T-helper 2 cell (primary cell): ENCODE measurements around the gene ZCCHC24.

Experiments
- DNase-seq, 5 experiments: peaks; one replicate each; pipeline versions ENCODE4 v3.0.0 to v3.0.0-alpha.2; 2012 to 2022

The ZCCHC24 gene

DNA sequence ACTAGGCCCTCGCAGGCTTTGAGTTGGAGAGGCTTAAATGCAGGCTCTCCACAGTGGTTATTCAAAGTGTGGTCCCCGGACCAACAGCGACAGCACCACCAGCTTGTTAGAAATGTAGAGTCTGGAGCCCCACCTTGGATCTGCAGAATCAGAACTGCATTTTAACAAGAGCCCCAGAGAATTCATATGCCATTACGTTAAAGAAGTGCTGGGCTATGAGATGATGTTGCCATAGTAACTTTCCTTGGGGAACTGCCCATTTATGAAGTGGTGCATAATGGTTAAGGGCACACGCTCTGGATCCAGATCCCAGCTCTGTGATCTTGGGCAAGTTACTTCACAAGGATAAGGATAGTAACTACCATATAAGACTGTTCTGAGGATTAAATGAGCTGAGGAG is 48.9 kb downstream of the ZCCHC24 start:
- DNase-seq = no peak

DNA sequence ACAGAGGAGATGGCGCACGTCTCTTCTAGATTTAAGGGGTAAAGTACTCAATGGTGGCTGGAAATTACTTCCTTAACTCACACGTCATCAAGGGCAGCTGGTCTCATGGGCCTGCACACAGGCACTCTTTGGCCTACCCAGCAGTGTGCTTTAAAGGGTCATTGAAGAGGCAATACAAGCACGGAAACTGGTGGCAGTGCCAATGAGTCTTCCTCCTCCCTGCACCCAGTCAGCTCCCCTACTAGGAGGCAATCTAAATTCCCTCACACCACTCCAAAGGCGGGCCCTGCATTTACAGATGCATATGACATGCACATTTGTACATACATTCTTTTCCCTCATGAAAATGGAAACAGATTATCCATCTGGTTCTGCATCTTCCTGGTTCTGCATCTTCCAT is 50.8 kb downstream of the ZCCHC24 start:
- DNase-seq = no peak

DNA sequence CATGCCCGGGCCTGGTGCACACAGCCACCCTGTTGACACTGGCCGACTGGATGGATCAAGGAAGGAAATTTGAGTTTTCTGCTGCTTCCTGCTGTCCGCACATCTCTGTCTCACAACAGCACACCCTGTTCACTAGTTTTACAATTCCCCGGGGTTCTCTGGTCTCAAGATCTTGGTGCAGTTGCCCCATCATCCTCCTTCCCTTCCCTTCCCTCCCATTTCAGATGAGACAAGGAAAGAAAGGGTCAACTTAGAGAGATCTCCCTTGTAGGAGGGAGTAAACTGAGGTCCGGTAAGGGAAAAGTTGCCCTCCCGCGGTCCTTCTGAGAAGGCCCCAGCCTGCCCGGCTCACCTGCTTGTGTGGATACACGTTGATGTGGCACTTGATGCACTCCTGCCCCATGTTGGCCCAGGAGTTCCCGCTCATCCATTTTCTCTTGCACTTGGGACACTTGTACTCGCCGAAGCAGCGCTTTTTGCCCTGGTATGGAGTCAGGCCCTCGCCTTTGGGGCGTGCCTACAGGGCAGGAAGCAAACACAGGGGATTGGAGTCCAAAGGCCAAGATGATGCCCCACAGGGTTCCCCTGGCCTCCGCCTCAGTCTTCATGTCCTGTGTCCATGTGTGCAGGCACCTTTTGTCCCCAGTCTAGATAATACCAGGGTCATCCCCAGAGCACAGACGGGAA is 51.4 kb downstream of the ZCCHC24 start:
- no peak for DNase-seq

DNA sequence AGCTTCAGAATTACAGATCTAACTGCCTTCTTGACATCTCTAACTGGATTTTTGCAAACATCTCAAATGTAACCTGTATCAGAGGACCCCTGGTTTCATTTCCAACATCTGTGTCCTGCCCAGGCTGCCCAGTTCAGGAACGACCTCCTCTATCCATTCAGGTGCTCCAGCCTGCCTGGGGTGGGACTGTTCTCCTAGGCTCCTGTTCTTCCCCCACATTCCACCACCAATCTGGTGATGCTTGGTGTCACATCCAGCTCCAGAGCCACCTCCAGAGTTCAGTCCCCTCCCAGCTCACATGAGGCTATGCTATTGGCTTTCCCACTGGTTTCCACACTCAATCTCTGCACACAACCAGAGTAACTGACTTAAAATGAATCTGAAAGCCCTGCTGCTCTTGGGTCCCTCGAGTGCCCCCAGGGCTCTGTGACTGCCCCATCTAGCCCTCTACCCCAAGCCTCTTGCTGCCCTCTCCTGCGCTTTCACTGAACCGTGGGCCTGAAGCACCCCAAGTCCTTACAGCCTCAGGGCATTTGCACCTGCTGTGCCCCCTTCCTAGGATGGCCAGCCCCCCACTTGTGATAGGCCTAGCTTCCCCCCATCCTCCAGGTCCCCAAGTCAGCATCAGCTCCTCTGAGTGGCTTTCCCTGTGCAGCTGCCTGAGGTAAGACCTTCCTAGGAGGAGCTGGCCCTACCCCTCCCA is 52.1 kb downstream of the ZCCHC24 start:
- DNase-seq = no peak

DNA sequence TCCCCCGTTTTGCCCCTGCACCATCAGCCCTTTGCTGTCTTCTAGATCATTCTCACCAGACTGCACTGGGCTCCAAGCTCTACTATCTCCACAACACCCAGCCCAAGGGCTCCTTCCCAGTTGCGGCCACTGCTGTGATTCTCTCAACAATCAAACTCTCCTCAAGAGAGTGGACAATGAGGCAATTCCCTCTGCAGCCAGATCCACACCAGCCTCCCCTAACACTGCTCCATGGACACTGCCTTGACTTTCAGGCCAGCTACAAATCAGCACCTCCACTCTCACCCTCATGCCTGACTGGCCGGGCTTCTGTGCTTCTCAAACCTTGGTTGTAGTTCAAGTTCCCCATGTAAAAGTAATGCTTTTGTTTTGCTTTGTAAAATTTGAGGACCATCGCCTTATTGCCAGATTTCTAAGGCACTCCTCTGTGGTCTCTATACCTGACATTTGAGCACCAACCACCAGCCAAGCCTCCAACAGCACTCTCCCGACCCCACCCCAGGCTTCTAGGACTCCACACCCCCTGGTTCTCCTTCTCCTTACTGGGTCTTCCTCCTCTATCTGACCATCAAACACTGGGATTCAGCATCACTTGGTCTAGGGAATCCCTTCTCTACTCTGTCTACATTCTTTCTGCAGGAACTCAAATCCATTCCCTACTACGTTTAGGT is 52.8 kb downstream of the ZCCHC24 start:
- peak in 1 of 5 experiments; percentile 1 for DNase-seq

DNA sequence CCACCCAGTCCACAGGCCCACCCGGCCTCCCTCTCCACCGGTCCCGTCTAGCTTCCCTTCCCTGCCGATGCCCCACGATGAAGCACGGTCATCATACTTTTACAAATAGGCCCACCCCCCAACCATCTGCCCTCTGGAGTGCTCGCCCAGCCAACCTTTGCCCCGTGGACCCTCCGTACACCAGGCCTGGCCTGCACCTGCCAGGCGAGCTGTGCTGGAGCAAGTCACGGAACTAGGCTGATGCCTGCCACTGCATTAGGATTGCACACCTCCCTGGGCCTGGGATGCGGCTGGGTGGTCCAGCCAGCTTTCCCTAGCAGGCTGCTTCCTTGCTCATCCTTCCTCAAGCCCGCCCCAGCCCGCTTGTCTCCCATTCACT is 53.4 kb downstream of the ZCCHC24 start:
- no peak for DNase-seq

DNA sequence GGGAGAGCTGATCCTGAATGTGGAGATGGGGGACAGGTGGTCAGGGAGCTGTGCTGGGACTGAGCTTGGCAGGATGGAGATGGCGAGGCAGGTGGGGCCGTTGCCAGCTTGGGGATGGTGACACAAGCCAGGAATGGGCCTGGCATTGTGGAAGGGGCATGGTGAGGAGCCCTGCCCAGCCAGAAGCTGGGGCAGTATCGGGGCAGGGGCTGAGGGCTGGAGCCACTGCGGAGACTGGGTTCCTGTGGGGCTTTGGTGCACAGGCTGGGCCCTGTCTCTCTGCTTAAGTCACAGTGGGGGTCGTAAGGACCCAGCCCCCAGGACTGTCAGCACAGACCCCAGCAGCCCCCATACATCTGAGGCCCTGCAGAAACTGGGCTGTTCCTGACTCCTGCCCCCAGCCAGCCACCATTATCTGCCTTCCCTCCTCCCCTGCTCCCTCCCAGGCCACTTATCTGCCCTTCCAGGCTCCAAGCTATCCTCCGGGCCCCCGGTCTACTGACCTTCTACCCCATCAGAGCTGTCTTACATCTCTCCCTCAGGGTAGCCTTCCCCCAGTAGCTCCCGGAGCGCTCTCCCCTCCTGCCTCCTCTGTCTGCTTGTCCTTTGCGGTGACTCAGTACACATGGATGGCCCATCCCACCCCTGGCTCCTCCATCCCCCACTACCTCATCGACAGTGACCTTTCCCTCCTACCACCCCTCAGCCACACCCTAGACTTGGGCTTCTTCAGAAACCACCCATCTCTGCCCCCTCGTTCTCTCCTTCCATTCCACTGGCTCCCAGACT is 54.0 kb downstream of the ZCCHC24 start:
- peak in 1 of 5 experiments; percentile 5 for DNase-seq

DNA sequence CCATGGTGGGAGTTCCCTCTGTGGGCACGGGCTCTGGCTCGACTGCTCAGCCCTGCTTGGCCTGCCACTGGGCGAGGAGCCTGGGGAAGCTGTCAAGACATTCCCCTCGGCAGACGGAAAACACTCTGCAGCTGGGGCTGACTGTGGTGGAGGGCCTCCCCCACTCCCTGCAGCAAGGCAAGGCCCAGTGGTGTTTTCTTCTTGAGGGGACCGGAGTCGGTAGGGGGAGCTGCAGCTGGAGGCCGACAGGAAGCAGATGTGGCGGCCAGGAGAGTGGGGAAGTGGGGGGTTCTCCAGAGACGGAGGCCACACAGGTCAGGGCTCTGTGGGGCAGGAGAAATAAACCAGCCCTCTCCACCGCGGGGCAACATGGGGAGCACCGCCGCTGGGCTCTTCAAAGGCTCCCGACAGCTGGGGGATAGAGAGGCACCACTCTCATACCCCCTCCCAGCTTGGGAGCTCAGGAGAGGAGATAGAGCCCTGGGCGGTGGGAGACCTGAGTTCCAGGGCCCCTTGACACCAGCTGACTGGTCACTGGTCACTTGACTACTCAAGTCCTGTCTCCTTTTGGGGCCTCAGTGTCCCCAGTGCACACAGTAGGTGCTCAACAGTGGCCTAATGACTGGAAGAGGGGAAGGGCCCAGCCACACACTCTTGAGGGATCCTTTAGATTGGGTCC is 54.7 kb downstream of the ZCCHC24 start:
- peak in 1 of 5 experiments; percentile 6 for DNase-seq

DNA sequence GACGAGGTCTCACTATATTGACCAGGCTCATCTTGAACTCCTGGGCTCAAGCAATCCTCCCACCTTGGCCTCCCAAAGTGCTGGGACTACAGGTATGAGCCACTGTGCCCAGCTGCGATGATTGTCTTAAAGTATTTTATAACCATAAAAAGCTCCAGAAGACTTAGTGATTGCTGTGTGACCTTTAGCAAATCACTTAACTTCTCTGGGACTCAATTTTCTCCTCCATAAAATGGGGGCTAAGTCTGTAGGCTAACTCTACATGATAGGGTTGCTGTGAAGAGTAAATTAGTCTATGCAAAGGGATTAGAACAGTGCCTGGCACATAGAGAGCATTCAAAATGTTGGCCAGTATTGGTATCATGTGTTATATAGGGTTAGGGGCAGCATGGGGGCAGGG is 55.4 kb downstream of the ZCCHC24 start:
- no peak for DNase-seq

DNA sequence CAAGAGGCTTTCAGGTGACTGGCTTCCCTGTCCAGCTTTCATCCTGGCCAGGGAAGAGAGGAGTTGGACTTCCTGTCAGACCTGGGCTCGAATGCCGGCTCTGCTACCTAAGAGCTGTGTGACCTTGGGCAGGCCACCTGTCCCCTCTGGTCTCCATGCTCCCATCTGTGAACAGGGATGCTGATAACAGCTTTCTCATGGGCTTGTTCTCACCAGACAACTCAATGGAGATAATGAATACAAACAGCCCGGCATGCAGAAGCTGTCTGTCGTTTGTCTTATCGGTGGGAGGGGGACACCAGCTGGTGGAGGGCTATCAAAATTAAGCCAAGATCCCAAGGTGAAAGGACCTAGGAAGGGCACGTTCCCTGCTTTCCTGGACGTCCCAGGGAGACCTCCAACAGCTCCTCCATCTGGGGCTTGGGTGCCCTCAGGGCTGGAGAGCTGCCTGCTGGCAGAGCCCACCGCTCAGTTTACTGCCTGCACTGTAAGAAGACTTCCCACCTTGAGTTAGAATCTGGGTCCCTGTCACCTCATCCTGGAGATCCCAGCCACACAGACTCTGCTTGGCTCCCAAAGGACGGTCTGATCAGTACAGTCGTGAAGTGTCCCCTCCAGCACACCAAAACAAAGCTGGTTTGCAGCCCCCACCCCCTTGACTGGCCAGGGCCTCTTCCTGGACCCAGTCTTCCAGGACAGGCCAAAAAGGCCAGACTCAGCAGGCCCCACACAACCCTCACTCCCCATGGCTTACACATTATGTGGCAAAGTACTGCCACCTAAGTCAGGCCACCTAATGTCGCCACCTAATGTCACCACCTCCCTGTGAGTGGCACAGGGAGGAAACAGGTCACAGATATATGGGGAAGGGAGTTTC is 57.2 kb downstream of the ZCCHC24 start:
- peak in 2 of 5 experiments; percentile 6 to 29 for DNase-seq

DNA sequence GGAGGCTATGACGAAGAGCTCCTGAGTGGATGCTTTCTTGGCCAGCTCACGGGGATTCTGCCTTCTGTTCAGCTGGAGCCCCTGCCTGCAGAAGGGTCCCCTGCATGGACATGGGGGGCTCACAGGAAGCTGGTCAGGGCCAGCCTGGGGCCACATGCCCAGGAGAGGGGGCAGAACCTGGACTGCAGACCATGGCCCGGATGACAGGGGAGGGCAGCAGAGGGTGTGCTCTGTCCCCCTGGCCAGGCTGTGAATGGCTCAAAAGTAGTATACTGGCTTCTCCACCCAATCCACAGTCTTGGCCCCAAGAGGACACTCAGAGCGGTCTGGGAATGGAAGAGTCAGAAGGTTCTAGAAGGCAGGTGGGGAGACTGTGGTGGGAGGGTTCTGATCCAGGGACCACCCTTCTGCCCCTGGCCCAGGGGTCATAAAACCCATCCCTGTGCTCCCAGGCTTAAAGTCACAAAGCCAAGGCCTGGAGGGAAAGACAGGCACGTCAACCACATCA is 57.9 kb downstream of the ZCCHC24 start:
- peak in 1 of 5 experiments; percentile 3 for DNase-seq

DNA sequence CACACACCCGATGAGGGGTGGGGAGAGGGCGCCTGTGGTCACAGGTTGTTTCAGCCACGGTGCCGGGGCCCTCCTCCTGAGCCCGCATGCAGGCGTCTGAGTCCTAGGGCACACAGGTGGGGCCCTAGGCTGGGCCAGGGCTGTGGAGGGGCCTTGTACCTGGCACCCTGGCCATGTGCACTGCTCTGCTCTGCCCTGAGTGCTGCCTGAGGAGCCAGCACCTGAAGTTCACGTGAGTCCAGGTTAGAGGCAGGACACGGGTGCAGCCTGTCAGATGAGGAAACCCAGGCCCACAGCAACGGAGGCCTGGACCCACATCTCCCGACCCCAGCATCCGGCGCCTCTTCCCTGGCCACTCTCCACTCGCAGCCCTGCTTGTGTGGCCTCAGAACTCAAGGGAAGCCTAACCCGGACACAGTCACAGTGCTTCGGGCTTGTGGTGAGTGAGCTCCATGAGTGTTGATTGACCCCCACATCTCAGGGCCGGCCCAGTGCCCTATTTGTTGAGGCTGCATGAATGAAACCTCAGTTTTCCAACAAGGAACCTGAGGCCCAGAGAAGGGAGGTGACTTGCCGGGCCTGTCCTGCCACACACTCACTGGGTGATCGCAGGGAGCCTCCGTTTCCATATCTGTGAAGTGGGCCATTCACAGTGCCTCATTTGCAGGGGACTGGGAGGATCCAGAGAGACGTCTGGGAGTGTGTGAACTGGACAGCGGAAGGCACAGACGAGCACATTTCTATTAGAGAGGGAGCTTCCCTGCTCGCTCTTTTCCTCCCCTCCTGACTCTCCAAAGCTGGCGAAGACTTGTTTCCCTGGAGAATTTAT is 58.6 kb downstream of the ZCCHC24 start:
- peak in 1 of 5 experiments; percentile 8 for DNase-seq

DNA sequence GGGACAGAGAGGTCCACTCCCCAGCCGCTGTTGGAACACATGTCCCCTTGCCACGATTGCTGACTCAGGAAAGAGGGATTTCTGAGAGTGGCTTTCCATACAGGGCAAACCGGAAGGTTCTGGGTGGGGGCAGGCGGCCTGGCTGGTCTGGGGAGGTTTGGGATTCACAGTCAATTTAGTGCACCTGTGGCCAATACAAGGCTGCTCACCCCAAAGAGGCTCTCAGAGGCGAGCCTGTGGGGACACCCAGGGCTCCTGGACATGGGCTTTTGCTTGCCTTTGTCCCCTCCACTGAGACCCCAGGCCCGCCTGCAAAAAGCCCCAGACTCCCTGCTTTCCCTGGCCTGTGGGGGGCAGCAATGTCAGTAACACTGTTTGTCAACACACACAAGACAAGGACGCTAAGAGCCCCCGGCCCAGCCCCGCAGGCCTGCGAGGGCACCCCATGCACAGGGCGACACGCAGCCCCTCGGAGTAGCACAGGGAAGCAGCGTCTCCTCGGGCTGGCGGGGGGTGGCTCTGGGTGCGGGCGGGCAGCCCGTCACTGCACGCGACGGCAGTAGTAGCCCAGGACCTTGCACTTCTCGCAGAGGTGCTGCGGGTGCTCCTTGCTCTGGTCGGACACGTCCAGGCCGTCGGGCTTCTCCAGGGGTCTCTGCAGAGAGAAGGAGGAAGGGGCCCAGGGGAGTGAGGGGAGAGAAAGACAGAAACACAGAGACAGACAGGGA is 59.5 kb downstream of the ZCCHC24 start:
- peak in 1 of 5 experiments; percentile 7 for DNase-seq

DNA sequence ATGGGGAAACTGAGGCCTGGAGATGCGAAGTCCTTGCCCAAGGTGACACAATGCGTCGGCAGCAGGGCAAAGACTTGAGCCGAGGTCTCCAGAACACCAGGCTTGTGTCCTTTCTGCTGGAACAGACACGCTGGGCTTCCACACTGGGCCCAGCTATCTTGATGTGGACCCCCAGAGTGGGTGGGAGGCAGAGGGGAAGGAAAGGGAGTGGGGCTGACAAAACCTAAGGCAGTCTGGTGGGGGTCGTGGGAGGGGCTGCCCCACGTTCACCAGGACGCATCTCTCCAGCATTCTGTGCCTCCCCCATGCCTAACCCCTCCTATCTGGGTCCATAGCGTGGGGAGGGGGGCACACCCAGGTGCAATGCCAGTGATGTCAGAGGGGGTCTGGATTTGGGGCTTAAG is 60.0 kb downstream of the ZCCHC24 start:
- peak in 1 of 5 experiments; percentile 0 for DNase-seq

DNA sequence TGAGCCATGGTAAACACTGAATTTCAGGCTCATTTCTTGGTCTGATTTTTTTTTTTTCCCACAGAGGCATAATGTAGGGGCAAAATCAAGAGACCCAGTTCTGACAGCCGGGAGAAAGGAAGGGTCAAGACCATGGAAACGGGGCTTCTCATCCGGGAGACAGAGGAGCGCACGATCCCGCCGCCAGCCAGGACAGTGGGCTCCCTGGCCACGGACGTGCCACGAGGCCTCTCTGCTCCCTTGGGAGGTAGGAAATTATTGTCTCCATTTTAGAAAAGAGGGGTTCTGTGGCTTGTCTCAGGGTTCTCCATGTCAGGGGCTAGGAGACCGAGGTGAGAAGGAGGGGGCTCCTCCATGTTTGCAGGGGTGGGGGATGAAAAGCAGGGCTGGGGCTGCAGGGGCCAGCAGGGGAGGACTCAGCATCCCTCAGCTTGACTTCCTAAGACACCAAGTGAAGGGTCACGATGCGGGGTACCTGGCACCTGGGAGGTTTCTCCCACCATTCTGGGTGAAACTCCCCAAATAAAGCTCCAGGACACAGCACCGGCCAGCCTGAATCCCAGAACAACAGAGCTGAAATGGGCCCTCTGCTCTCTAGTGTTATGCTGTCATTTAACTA is 60.5 kb downstream of the ZCCHC24 start:
- DNase-seq = no peak

DNA sequence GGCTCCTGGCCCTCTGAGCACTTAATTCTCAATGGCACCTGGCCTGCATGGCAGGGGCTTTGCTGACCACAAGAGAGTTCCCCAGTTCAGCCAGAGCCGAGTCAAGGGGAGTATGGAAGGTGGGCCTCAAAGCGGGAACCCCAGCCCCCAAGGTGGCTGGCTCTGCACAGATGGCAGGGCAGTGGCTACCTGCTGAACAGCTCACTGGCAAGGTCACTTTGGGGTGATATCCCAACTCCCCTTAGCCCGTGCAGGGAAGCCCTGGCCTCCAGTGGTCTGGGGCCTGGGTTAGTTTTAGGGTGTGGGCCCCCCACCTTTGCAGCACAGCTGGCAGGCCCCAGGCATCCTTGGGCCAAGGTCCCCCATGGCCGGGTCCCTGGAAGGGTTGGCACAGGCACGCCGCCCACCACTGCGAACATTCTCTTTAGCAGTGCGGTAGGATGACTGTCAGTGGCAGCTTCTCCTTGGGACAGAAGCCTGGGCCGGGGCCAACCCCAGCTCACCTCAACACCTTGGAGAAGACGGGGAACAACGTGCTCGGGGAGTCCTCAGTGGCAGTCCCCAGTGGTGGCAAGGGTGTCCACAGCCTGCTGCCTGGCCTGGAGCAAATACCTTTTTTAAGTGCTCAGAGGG is 61.3 kb downstream of the ZCCHC24 start:
- peak in 1 of 5 experiments; percentile 4 for DNase-seq

DNA sequence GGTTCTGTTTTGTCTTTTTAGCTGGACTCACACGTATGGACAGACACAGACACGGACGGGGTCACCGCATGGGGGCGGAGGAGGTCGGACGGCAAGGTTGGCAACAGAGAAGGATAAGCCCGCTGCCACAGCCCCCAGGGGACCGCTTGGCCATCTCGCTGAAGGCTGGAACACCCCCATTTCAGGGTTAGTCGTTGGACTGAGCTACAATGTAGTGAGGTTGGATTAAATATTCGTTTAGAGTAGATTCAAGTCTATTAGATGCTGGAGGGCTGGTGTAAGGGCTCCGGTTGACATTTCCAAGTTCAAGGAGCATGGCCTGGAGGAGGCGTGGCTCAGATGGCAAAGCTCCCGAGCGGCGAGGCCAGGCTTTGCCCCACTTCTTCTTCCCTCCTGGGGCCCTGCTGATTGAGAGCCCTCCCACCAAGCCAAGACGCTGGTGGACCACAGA is 62.9 kb downstream of the ZCCHC24 start:
- DNase-seq = no peak

DNA sequence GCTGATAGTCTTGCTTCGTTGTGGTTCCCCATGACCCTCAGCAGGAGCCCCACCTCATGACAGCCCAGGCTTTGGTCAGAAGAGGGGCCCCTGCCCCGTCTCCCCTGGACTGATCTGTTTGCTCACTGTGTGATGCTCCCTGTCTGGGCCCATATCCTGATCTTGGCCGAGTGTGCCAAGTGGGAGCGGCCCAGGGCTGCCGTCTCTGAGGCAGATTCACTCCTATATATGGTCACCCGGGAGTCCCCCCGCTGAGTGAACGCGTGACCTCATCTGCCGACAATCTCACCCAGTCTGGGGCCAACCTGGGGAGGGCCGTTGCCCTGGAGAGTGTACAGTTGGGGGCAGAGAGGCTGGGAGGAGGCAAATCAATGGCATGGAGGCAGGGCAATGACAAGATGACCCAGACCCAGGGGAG is 63.6 kb downstream of the ZCCHC24 start:
- DNase-seq = no peak
